ENCODE measurements around the gene SPACA5. TPM values are rescaled to one million over a fixed set of nuclear protein-coding genes. Genes with fewer than 3 reads are reported as not detected.
"Not testable (repeated sequence)": the region's sequence is repeated elsewhere in the genome, so short reads cannot be mapped to it uniquely, and the experiment has no call there.

The SPACA5 gene
- total RNA-seq, 3 donors from 2014 or later: not detected

GRCh38 chrX:48021026-48021900 is 14.5 kb downstream of the SPACA5 start:
- peak; percentile 88 for ATAC-seq
- Histone ChIP-seq H3K4me3 (peak overlapping the region; percentile 11), H3K36me3 (ENCODE audit: low read depth) (no peaks in the 10 kb centered on the region), H3K4me1 (ENCODE audit: low read depth) (no peaks in the 10 kb centered on the region), H3K9me3 (no peaks in the 10 kb centered on the region)
- peak; percentile 72 to 85 (median 82) for DNase-seq
- TF ChIP-seq, protein P1, sequence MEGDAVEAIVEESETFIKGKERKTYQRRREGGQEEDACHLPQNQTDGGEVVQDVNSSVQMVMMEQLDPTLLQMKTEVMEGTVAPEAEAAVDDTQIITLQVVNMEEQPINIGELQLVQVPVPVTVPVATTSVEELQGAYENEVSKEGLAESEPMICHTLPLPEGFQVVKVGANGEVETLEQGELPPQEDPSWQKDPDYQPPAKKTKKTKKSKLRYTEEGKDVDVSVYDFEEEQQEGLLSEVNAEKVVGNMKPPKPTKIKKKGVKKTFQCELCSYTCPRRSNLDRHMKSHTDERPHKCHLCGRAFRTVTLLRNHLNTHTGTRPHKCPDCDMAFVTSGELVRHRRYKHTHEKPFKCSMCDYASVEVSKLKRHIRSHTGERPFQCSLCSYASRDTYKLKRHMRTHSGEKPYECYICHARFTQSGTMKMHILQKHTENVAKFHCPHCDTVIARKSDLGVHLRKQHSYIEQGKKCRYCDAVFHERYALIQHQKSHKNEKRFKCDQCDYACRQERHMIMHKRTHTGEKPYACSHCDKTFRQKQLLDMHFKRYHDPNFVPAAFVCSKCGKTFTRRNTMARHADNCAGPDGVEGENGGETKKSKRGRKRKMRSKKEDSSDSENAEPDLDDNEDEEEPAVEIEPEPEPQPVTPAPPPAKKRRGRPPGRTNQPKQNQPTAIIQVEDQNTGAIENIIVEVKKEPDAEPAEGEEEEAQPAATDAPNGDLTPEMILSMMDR (IDR thresholded peaks at IDR 0.05): no peak
- intact Hi-C loops (cut with DNase I, micrococcal nuclease): loop anchor here in 1 of 2 donors (10.0 kb wide), 1 partner anchor 166 kb away; no protein-coding TSS in a partner anchor

DNA sequence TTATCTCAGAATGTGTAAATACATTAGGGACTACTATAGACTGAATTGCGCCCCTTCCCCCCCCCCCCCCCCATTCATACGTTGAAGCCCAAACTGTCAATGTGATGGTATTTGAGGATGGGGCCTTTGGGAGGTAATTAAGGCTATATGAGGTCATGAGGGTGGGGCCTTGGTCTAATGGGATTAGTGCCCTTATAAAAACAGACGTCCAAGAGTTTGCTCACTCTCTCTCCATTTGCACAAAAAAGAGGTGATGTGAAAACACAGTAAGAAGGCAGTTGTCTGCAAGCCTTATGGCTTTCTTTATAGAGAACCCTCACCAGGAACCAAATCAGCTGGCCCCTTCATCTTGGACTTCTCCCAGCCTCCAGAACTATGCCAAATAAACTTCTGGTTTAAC is 15.3 kb downstream of the SPACA5 start:
- H3K4me1 ChIP-seq (ENCODE audit: low read depth): no peaks in the 10 kb centered on the region
- DNase-seq (no peak), ATAC-seq (no peak)
- TF ChIP-seq, protein P1 (IDR thresholded peaks at IDR 0.05): no peak
- H3K36me3 ChIP-seq (ENCODE audit: low read depth): no peaks in the 10 kb centered on the region
- intact Hi-C loops (cut with DNase I, micrococcal nuclease): loop anchor here in 1 of 2 donors (10.0 kb wide), 1 partner anchor 167 kb away; no protein-coding TSS in a partner anchor
- H3K4me3 ChIP-seq: no peak overlapping the region
- H3K9me3 ChIP-seq: no peaks in the 10 kb centered on the region

DNA sequence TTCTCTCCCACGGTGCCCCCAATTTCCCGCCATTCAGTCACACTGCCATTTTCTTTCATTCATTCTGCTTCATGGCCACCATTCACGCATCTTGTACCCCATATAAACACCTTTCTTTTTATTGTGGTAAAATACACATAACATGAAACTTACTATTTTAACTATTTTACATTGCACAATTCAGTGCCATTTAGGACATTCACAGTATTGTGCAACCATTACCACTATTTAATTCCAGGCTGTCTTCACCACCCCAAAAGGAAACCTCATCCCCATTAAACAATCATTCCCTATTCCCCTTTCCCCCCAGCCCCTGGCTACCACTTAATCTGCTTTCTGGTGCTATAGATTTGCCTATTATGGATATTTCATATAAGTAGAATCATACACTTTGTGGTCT is 15.9 kb downstream of the SPACA5 start:
- no peak for ATAC-seq
- H3K4me3 ChIP-seq: no peak overlapping the region
- TF ChIP-seq, protein P1 (IDR thresholded peaks at IDR 0.05): no peak
- H3K9me3 ChIP-seq: no peaks in the 10 kb centered on the region
- intact Hi-C loops (cut with DNase I, micrococcal nuclease): loop anchor here in 1 of 2 donors (10.0 kb wide), 1 partner anchor 168 kb away; no protein-coding TSS in a partner anchor
- DNase-seq: no peak
- H3K4me1 ChIP-seq (ENCODE audit: low read depth): no peaks in the 10 kb centered on the region
- no peaks in the 10 kb centered on the region for H3K36me3 ChIP-seq (ENCODE audit: low read depth)

GRCh38 chrX:48025561-48025960 is 18.8 kb downstream of the SPACA5 start:
- peak; percentile 65 for ATAC-seq
- TF ChIP-seq, protein P1 (IDR thresholded peaks at IDR 0.05): peak; percentile 19
- peak in 1 of 3 donors; percentile 64 for DNase-seq
- H3K4me1 ChIP-seq (ENCODE audit: low read depth): no peaks in the 10 kb centered on the region
- H3K9me3 ChIP-seq: no peaks in the 10 kb centered on the region
- intact Hi-C loops (cut with DNase I, micrococcal nuclease): loop anchor here in 1 of 2 donors (10.0 kb wide), 1 partner anchor 171 kb away; no protein-coding TSS in a partner anchor
- H3K36me3 ChIP-seq (ENCODE audit: low read depth): no peaks in the 10 kb centered on the region
- no peak overlapping the region for H3K4me3 ChIP-seq

DNA sequence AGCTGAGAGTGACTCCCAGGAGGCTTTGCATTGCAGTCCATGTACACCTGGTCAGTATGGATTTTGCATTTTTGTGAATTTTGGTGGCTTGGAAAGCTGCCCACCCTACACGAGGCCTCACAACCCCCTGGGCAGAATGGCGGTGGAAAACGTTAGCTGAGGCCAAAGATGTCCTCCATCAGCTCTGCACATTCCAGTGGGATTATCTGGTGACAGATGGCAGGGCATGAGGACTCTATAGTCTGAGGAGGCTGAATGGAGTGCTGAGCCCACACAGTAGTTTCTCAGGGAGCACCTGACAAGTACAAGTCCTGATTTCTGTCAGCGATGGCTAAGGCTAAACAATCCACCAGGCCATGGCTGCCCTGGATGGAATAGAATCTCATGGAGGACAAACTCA is 20.8 kb downstream of the SPACA5 start:
- not testable (repeated sequence) for H3K9me3 ChIP-seq; ATAC-seq; H3K4me3 ChIP-seq; DNase-seq; H3K4me1 ChIP-seq (ENCODE audit: low read depth); H3K36me3 ChIP-seq (ENCODE audit: low read depth)
- intact Hi-C loops (cut with DNase I, micrococcal nuclease): loop anchor here in 1 of 2 donors (10.0 kb wide), 1 partner anchor 173 kb away; no protein-coding TSS in a partner anchor

GRCh38 chrX:48028091-48028490 is 21.3 kb downstream of the SPACA5 start:
- Histone ChIP-seq H3K36me3 (ENCODE audit: low read depth) (no peaks in the 10 kb centered on the region), H3K9me3 (no peaks in the 10 kb centered on the region), H3K4me1 (ENCODE audit: low read depth) (no peaks in the 10 kb centered on the region), H3K4me3 (no peak overlapping the region)
- intact Hi-C loops (cut with DNase I, micrococcal nuclease): loop anchor here in 1 of 2 donors (10.0 kb wide), 1 partner anchor 173 kb away; no protein-coding TSS in a partner anchor
- no peak for DNase-seq
- ATAC-seq: no peak
- TF ChIP-seq, protein P1 (IDR thresholded peaks at IDR 0.05): no peak
